ENCODE results near the gene PDE4B. TPM values are rescaled to one million over a fixed set of nuclear protein-coding genes. Genes with fewer than 3 reads are reported as not detected.

PDE4B gene
- total RNA-seq, 4 donors from 2014 or later: 0.08 to 6.7 (median 3.4) TPM

GRCh38 chr1:66256629-66257572, 464.2 kb downstream of the PDE4B start:
- H3K36me3 ChIP-seq: no peaks in the 10 kb centered on the region
- 51 to 59% methylated on average over 5 of the region's 5 CpGs for WGBS, 2 donors
- no peak overlapping the region for H3K4me3 ChIP-seq
- TF ChIP-seq POLR2A (IDR thresholded peaks at IDR 0.05) (no peak), CTCF (IDR thresholded peaks at IDR 0.05) (no peak)
- no peaks in the 10 kb centered on the region for H3K27me3 ChIP-seq
- H3K4me1 ChIP-seq: peaks cover 0 to 15% (median 9%) of the 10 kb centered on the region in 3 donors
- intact Hi-C loops (cut with DNase I): no loop called here
- no peak overlapping the region for H3K27ac ChIP-seq
- no peaks in the 10 kb centered on the region for H3K9me3 ChIP-seq
- no peak for DNase-seq

DNA sequence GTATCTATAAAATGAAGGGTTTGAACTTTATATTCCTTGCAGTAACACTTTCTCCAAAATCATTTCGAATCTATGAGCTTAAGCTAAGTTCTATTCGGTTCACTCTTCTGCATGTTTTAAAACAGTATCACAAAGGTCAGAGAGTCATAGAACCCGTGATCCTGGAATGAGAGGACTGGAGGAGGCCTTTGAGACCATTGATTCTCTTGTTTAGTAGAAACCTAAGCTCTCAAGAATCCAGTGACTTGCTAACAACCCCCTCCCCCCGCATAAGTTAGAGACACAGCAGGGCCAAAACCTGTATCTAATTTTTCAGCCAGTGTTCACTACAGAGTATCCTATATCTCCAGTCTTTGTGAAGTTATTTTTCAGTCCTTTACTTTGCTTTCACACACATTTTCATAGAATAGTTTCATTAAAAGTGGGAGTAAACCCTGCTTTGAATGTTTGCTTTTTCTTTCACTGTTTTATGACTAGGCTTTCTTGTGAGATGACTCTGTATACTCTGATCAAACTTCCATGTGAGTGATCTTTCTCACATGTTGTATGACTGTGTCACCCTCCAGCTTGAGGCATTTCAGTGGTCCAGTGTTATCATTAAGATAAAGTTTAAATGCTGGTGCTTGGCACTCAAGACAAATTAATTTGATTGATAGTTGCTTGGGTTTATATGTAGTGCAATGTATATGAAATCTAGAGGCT, 465.9 kb downstream of the PDE4B start:
- 75 to 77% methylated on average over 4 of the region's 4 CpGs for WGBS, 2 donors

DNA sequence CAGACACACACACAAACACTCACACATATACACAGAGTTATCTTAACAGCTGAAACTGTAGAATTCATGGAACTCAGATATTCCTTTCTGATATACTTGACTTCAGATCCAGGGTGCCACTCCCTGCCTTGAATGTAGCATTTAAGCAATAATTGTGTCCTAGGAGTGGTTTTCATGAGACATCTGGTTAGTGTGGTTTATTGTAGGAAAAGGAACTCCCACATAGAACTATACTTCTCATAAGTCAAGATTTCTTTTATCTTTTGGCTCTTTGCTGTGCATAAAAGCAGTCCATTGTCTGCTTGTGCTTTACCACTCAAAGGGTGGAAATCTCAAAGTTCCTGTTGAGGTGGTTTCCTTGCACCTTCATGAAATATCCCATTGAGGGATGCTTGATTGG, 468.7 kb downstream of the PDE4B start:
- no peak for DNase-seq
- peak overlapping the region in 2 of 4 donors; percentile 6 to 34 for H3K27ac ChIP-seq
- TF ChIP-seq POLR2A (IDR thresholded peaks at IDR 0.05): no peak
- no peak for TF ChIP-seq CTCF (IDR thresholded peaks at IDR 0.05)
- H3K36me3 ChIP-seq: no peaks in the 10 kb centered on the region
- no peaks in the 10 kb centered on the region for H3K9me3 ChIP-seq
- H3K4me1 ChIP-seq: peaks cover 2 to 24% (median 11%) of the 10 kb centered on the region in 3 donors
- no peaks in the 10 kb centered on the region for H3K27me3 ChIP-seq
- intact Hi-C loops (cut with DNase I): no loop called here
- no peak overlapping the region for H3K4me3 ChIP-seq

More for the DNA sequence above, 465.9 kb downstream of the PDE4B start:
- Histone ChIP-seq H3K36me3 (no peaks in the 10 kb centered on the region), H3K9me3 (no peaks in the 10 kb centered on the region), H3K4me3 (no peak overlapping the region), H3K27me3 (no peaks in the 10 kb centered on the region), H3K27ac (no peak overlapping the region), H3K4me1 (peaks cover 0 to 22% (median 9%) of the 10 kb centered on the region in 3 donors)
- no peak for DNase-seq
- intact Hi-C loops (cut with DNase I): no loop called here
- TF ChIP-seq CTCF (IDR thresholded peaks at IDR 0.05) (no peak), POLR2A (IDR thresholded peaks at IDR 0.05) (no peak)

DNA sequence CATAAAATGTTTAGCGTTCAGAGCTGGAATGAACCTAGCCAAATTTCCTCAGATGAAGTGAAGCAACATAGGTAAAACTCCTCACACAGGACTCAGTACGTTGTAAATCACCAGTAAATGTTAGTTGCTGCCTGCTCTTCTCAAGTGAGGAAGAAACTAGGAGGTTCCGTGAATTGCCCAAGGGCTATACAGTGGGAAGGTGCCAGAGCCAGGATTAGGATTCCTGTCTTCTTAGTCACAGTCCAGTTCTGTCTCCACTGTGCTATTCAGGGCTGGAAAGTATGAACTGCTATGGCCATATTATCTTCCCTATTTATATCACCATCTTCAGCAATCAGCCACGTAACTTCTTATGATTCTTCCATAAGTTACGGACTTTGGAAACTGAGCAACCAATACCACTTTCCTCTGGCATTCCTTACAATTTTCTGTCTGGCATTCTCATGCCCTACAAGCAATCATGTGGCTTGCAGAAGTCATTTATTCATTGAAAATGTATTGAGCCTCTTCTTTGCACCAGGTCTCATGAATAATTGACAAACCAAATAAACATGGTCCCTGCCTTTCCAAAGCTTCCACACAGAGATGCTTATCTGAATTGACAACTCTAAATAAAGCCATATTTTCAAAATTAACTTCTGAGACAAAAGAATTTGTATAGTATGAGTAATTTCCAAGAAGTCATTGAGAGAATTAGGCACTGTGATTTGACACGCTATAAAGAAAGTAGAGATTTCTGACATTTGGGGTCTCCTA, 469.7 kb downstream of the PDE4B start:
- Histone ChIP-seq H3K4me1 (peaks cover 6 to 30% (median 16%) of the 10 kb centered on the region in 3 donors), H3K36me3 (no peaks in the 10 kb centered on the region), H3K27ac (no peak overlapping the region), H3K4me3 (no peak overlapping the region), H3K9me3 (no peaks in the 10 kb centered on the region), H3K27me3 (no peaks in the 10 kb centered on the region)
- no peak for TF ChIP-seq POLR2A (IDR thresholded peaks at IDR 0.05)
- TF ChIP-seq CTCF (IDR thresholded peaks at IDR 0.05): no peak
- no peak for DNase-seq
- WGBS, 2 donors: 49 to 60% methylated on average over 6 of the region's 6 CpGs
- intact Hi-C loops (cut with DNase I): no loop called here

Measured in esophagus squamous epithelium (tissue), 5 donors.